Kidney (tissue), 14 donors: Measurements from ENCODE around the gene KCNQ1OT1. TPM values are rescaled to one million over a fixed set of nuclear protein-coding genes. Genes with fewer than 3 reads are reported as not detected.

ENCODE experiments used
- DNase-seq, 5 donors: peaks; one replicate each; pipeline ENCODE4 v3.0.0-alpha.2; 2013 to 2020
- FAIRE-seq: peaks from 2 replicates; lab custom pipeline; 2012; peaks lifted over from hg19 to GRCh38; lab: Jason Lieb, UNC
- H3K27ac ChIP-seq, 2 donors: one replicate each; pipeline ENCODE4 v1.7.0; 2013; ENCODE audit warnings: low read depth in 2 of 2, low read length in 2 of 2, inconsistent platforms in 1 of 2
- H3K27me3 ChIP-seq: one replicate; pipeline ENCODE4 v1.7.1; 2013; ENCODE audit warnings: low read length, inconsistent platforms; ENCODE audit not compliant: control insufficient read depth, insufficient read depth
- H3K36me3 ChIP-seq, 3 donors: one replicate each; pipeline versions ENCODE4 v1.7.0 to v1.7.1; 2013; ENCODE audit warnings: low read length in 3 of 3, control low read depth in 1 of 3, inconsistent platforms in 1 of 3; ENCODE audit not compliant: insufficient read depth in 3 of 3, control insufficient read depth in 2 of 3
- H3K4me1 ChIP-seq, 3 donors: one replicate each; pipeline versions ENCODE4 v1.7.0 to v1.7.1; 2013; ENCODE audit warnings: low read length in 3 of 3, inconsistent platforms in 1 of 3, low read depth in 1 of 3; ENCODE audit not compliant: control insufficient read depth in 2 of 3, insufficient read depth in 2 of 3
- H3K4me3 ChIP-seq, 3 donors: one replicate each; pipeline versions ENCODE4 v1.7.0 to v1.8.1; 2013; ENCODE audit warnings: low read length in 3 of 3, control low read depth in 1 of 3, inconsistent platforms in 1 of 3
- H3K9ac ChIP-seq, 3 donors: one replicate each; pipeline versions ENCODE4 v1.7.0 to v1.7.1; 2013; ENCODE audit warnings: low read length in 3 of 3, control low read depth in 1 of 3, inconsistent platforms in 1 of 3
- H3K9me3 ChIP-seq, 3 donors: one replicate each; pipeline versions ENCODE4 v1.7.0 to v1.7.1; 2013; ENCODE audit warnings: low read length in 3 of 3, control low read depth in 1 of 3, inconsistent platforms in 1 of 3; ENCODE audit not compliant: control insufficient read depth in 2 of 3, insufficient read depth in 1 of 3
- intact Hi-C: fragments of 100-400 bp; cut with DNase I; formaldehyde crosslinking; loops from one replicate; pipeline ENCODE4 v1.11.1; 2022
- polyA plus RNA-seq: library from polyadenylated mRNA; stranded (reverse); fragments of 350-450 nt; fragmentation: Illumina TruSeq; extraction: RNeasy Lipid Tissue Mini Kit (QIAGEN cat#74804); gene quantifications from one replicate; pipeline ENCODE4 v1.2.3, GENCODE V29; 2014; ENCODE audit warnings: low read depth, low replicate concordance; ENCODE audit not compliant: insufficient read depth
- total RNA-seq: library from RNA; stranded (reverse); fragmentation: NEBNext Ultra II Directional; extraction: Animal tissue kit (Norgen Biotek cat#: 25700); gene quantifications from one replicate; pipeline ENCODE4 v1.2.1, GENCODE V29; 2021
- TF ChIP-seq, protein P1 (sequence below): IDR thresholded peaks from 3 replicates; pipeline ENCODE4 v1.5.1; 2012; ENCODE audit warnings: mild to moderate bottlenecking, moderate library complexity, borderline replicate concordance; ENCODE audit not compliant: insufficient read depth; ENCODE audit errors: extremely low read depth
- donor health status: control.
- donor health status: control.
- donor health status: control.
- donor health status: control.
- donor health status: control.
- donor health status: DM: yes; HTN: yes; CAD: no.
- donor health status: Normal renal cell carcinoma (clear cell type).

The KCNQ1OT1 gene
- total and polyA plus RNA-seq, 2 donors from 2014 or later: 0.22 to 4.4 TPM

DNA sequence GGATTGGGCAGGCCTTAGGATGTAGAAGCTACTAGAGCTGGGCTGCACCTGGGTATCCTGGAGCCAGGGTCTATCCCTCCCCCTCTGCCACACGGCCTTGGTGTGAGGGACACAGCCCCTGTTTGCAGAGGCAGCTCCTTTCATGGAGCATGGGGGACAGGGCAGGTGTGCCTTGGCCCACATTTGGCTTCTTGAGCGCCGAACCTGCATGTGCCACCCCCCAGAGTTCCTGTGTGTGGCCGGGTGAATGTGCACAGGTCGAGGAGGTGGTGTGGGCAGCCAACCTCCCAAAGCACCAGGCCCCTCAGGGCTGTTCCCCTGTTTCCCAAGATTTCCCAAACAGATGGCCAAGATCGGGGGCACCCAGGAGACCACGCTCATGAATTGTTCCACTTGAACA lies 7.9 kb upstream of the KCNQ1OT1 start:
- no peak overlapping the region for H3K9ac ChIP-seq
- no peaks in the 10 kb centered on the region for H3K36me3 ChIP-seq
- no peaks in the 10 kb centered on the region for H3K9me3 ChIP-seq
- FAIRE-seq (no peak), DNase-seq (peak in 1 of 5 donors; percentile 44)
- no peak overlapping the region for H3K4me3 ChIP-seq
- TF ChIP-seq, protein P1, sequence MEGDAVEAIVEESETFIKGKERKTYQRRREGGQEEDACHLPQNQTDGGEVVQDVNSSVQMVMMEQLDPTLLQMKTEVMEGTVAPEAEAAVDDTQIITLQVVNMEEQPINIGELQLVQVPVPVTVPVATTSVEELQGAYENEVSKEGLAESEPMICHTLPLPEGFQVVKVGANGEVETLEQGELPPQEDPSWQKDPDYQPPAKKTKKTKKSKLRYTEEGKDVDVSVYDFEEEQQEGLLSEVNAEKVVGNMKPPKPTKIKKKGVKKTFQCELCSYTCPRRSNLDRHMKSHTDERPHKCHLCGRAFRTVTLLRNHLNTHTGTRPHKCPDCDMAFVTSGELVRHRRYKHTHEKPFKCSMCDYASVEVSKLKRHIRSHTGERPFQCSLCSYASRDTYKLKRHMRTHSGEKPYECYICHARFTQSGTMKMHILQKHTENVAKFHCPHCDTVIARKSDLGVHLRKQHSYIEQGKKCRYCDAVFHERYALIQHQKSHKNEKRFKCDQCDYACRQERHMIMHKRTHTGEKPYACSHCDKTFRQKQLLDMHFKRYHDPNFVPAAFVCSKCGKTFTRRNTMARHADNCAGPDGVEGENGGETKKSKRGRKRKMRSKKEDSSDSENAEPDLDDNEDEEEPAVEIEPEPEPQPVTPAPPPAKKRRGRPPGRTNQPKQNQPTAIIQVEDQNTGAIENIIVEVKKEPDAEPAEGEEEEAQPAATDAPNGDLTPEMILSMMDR: no peak
- no peaks in the 10 kb centered on the region for H3K27me3 ChIP-seq
- H3K27ac ChIP-seq: no peak overlapping the region
- H3K4me1 ChIP-seq: peaks cover 0 to 9% (median 0%) of the 10 kb centered on the region in 3 donors
- intact Hi-C loops: no loop called here

DNA sequence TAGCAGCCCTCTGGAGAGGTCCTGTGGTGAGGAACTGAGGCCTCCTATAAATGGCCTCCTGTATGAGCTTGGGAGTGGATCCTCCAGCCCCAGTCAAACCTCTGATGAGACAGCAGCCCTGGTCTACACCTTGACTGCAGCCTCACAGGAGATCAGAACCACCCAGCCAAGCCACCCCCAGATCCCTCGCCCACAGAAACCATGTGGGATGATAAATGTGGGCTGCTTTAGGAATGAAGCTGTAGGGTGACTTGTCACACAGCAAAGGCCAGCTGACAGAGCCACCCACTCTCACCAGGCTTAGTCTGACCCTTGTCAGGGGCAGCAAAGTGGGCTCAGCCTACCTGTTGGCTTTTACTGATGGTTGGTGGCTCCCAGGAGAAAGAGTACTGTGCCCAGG lies 6.5 kb upstream of the KCNQ1OT1 start:
- DNase-seq: peak in 1 of 5 donors; percentile 22
- Histone ChIP-seq H3K27me3 (no peaks in the 10 kb centered on the region), H3K9me3 (no peaks in the 10 kb centered on the region), H3K27ac (no peak overlapping the region), H3K9ac (no peak overlapping the region), H3K4me1 (peaks cover 0 to 10% (median 0%) of the 10 kb centered on the region in 3 donors), H3K36me3 (no peaks in the 10 kb centered on the region), H3K4me3 (no peak overlapping the region)
- intact Hi-C loops: no loop called here
- TF ChIP-seq, protein P1: no peak
- no peak for FAIRE-seq

DNA sequence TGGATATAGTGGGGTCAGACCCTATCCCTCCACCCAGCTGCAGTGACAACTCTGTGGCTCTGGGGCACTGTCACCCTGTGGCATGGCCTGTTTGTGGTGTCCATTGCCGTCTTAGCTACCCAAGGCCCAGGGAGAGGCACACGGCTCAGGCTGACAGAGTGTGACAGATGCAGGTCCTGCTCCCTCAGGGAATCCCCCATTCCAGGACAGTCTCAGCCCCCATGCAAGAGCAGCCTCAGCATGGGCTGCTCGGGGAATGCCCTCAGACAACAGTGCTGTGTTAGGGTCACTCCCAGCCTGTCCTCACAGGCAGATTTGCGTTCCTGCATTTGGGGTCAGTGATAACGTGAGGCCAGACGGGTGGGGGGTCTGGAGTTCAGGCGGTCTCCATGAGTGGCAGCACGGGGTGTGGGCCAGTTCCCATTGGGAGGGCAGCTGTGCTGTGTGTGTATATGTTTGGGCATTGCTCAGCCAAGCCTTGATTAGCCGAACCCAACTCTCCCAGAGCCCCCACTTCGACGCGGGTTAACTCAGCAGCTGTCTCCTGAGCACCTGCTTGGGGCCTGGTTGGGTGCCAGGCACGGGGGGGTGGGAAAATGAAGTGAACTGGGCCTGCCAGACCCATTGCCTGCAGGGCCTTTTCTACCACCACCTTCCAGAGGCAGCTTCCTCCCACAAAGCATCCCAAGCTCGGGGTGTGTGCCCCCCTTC lies 5.3 kb upstream of the KCNQ1OT1 start:
- intact Hi-C loops: no loop called here
- peak in 2 of 5 donors; percentile 37 to 40 for DNase-seq
- no peaks in the 10 kb centered on the region for H3K36me3 ChIP-seq
- H3K27ac ChIP-seq: no peak overlapping the region
- TF ChIP-seq, protein P1: no peak
- H3K27me3 ChIP-seq: no peaks in the 10 kb centered on the region
- peaks cover 0 to 14% (median 6%) of the 10 kb centered on the region in 3 donors for H3K4me1 ChIP-seq
- FAIRE-seq: no peak
- no peaks in the 10 kb centered on the region for H3K9me3 ChIP-seq
- H3K4me3 ChIP-seq: no peak overlapping the region
- no peak overlapping the region for H3K9ac ChIP-seq

DNA sequence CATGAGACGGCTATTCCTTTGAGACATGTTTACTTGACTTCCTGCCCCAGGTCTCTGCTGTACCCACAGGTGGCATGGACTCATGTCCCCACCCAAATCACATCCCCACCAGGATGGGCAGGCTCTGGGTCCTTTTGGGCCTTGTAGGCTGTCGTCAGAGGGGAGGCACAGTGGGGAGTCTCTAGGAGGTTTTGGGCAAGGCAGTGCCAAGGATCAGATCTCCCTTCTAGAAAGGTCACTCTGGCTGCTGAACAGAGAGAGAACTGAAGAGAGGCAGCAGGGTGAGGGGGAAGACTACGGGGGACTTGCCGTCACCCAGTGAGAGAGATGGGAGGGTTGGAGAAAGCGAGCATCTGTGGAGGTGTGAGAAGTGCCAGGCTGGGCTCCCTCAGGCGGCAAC lies 4.6 kb upstream of the KCNQ1OT1 start:
- Histone ChIP-seq H3K36me3 (no peaks in the 10 kb centered on the region), H3K4me1 (peaks cover 0 to 12% (median 6%) of the 10 kb centered on the region in 3 donors), H3K27me3 (no peaks in the 10 kb centered on the region), H3K4me3 (no peak overlapping the region), H3K9me3 (no peaks in the 10 kb centered on the region), H3K27ac (no peak overlapping the region), H3K9ac (no peak overlapping the region)
- no peak for FAIRE-seq
- TF ChIP-seq, protein P1: no peak
- intact Hi-C loops: no loop called here
- DNase-seq: peak in 1 of 5 donors; percentile 22
